Right lung (tissue), 5 donors: ENCODE results near the gene ZNF766. TPM values are rescaled to one million over a fixed set of nuclear protein-coding genes. Genes with fewer than 3 reads are reported as not detected.
A peak's percentile ranks its signal among the peaks of the same experiment; 100 is the strongest.
"Not testable (repeated sequence)": the region's sequence is repeated elsewhere in the genome, so short reads cannot be mapped to it uniquely, and the experiment has no call there.

Source experiments
- DNase-seq, 2 donors: peaks; one replicate each; pipeline ENCODE4 v3.0.0-alpha.2; 2013
- polyA plus RNA-seq, 5 donors: library from polyadenylated mRNA; unstranded; fragments of 120-200 nt; gene quantifications; one replicate each; pipeline versions ENCODE4 v1.2.1 to v1.2.3, GENCODE V29; 2013; ENCODE audit warnings: inconsistent platforms in 1 of 5, low replicate concordance in 1 of 5; ENCODE audit not compliant: insufficient read length in 5 of 5, insufficient read depth in 1 of 5

ZNF766 gene
- polyA plus RNA-seq, 5 donors: 12.1 to 25.7 (median 20.1) TPM

DNA sequence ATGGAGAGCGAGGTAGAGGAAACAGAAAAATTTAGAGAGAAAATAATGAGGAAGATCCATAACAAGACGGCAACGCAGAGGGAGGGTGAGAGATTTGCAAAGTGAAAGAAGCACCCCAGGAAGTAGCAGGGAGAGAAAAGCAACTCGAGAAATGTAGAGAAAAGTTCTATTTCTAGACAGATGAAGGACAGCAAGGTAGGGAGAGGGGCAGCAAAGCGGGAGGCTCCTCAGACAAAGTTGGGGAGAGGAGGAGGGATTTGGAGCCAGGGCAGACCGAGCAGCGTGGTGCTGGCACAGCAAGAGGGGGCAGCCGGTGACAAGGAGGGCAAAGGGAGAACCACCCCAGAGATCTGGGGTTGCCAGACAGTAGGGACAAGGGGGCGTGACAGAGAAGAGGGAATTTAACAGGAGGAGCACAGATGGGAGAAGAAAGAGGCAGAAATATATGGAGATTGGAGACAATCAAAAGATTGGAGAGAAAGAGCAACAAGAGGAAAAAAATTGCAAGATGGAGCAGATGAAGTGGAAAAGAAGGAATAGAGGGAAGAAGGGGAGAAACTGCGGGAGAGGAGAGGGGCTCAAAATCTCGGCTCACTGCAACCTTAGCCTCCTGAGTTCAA is 989 bp downstream of the ZNF766 start:
- peak in 1 of 2 donors; percentile 23 for DNase-seq

DNA sequence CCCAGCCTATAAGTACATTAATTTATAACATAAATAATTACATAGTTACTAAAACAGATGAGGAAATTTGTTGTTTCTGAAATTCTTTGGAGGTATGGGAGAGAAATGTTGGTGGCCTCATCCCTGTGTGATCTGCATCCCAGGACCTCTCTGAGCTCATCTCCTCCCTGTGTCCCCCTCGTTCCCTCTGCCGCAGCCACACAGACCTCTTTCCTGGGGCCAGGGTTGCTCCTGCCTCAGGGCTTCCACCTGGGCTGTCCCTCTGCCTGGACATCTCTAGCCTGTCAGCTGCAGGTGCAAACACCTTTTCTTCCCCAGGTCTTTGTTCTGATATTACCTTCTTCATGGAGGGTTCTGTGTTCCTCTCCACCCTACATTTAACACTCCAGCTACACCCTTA is 3.9 kb downstream of the ZNF766 start:
- DNase-seq: no peak

DNA sequence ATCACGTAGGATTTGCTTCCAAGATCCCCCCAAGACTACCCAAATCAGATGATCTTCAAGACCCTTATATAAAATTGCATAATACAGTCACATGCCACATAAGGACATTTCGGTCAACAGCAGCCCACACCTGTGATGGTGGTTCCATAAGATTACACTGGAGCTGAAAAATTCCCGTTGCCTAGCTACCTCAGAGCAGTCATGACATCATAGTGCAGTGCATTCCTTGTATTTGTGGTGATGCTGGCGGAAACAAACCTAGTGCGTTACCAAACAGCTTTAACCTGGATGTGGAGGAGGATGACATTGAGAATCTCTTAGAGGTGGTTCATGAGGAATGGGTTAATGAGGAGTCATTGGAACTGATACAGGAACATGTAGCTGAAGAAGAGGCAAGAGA is 4.8 kb downstream of the ZNF766 start:
- no peak for DNase-seq

DNA sequence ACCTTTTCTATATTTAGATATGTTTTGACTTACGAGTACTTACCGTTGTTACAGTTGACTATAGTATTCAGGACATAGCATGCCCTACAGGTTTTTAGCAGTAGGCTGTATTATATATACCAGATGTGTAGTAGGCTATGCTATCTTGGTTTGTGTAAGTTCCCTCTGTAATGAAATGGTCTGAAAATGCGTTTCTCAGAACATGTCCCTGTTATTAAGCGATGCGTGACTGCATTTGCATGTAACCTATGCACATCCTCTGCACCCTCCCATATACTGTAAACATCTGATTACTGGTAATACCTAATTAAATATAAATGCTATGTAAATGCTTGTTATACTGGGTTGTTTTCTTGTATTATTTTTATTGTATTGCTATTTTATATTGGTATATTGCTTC is 6.6 kb downstream of the ZNF766 start:
- no peak for DNase-seq

DNA sequence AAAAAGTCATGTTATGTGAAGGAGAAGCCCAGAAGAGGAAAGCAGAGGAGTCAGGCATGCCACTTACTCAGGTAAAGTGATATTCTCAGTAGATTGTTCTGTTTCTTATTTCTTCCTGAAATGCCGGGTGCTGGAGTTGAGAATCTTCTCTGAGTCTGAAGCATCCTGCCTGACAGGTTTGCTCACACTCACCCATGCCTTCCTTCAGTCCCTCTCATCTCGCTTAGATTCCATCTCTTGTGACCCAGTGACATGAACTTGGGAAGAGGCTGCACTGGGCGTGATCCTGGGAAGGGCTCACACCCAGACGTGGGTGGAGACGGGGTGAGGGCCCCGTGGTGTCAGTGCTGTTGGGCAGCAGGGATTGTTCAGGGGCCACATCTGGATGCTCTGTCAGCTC is 8.1 kb downstream of the ZNF766 start:
- no peak for DNase-seq

DNA sequence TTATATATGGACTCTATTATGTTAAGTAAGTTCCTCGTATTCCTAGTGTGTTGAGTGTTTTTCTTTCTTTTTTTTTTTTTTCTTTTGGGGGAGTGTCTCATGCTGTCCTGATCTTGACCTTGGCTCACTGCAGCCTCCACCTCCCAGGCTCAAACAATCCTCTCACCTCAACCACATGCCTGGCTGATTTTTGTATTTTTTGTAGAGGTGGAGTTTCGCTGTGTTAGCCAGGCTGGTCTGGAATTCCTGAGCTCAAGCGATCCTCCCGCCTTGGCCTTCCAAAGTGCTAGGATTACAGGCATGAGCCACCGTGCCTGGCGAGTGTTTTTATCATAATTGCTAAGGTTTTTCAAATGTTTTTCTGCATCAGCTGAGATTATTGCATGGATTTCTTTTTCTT is 16.9 kb downstream of the ZNF766 start:
- no peak for DNase-seq

DNA sequence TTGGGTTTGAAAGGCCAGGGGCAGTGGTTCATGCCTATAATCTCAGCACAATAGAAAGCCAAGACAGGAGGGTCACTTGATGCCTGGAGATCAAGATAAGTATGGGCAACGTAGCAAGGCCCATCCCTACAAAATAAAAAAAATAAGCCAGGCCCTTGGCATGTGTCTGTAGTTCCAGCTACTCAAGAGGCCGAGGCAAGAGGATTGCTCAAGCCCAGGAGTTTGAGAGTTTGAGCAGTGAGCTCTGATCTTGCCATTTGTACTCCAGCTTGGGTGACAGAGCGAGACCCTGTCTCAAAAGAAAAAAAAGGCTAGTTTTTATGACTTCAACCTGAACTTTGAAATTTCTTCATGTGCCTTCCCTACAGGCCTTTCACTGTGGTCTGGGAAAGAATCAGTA is 22.4 kb downstream of the ZNF766 start:
- DNase-seq: no peak

DNA sequence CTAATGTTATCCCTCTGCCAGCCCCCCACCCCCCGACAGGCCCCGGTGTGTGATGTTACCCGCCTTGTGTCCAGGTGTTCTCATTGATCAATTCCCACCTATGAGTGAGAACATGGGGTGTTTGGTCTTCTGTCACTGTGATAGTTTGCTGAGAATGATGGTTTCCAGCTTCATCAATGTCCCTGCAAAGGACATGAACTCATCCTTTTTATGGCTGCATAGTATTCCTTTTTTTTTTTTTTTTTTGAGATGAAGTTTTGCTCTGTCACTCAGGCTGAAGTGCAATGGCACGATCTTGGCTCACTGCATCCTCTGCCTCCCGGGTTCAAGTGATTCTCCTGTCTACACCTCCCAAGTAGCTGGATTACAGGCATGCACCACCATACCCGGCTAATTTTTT is 23.6 kb downstream of the ZNF766 start:
- DNase-seq: not testable (repeated sequence)

DNA sequence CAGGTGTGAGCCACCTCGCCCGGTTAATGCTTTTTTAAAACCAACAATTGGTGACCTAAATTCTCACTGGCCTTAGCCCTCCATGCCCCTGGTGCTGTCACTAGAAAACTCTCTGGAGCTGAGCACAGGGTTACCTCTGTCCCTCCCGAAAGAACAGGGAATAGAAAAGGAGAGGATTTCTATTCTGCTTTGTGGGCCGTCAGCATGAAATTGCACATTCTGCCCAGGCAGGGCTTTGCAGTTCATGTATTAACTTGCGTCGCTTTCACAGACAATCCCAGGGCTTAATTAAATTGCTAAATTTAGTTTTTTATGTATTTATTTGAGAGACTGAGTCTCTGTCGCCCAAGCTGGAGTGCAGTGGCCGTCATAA is 27.0 kb downstream of the ZNF766 start:
- DNase-seq: no peak

DNA sequence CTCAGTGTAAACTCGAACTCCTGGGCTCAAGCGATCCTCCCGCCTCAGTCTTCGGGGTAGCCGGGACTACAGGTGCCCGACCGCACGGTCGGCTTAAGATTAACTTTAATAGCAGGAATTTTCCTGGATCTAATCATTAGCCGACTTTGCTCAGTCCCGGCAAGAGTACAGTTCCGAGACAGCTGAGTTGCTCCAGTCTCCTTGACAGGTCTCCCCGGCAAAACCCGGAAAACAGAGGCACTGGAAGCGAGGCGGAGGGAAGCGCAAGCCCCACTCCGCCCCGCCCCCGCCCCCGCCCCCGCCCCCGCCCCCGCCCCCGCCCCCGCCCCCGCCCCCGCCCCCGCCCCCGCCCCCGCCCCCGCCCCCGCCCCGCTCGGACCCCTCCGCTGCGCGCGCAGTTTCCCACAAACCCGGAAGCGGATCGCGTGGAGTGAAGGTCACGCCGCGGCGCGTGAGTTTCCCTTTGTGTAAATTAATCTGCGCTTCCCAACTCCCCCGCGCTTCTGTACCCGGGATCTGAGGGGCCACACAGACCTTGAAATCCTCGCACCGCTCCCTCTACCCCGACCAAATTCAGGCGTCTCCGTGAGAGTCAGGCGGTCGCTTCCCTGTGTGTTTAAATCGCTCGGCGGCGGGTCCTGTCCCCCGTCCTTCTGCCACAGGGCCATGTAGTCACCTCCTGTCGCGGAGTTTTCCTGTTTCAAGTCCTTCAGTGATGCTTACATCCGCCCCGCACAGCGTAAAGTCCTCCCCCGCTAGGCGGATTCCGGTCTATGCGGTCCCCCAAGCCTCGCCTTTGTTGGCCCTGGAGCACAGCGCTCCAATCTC is 27.6 kb downstream of the ZNF766 start, which contains the start of gene ZNF480:
ZNF480 (plus strand) TSS at position 397 of the 828 bp plus-strand sequence. CDS start 3,244 bp downstream, outside the sequence.
- DNase-seq: peak; percentile 80 to 81

DNA sequence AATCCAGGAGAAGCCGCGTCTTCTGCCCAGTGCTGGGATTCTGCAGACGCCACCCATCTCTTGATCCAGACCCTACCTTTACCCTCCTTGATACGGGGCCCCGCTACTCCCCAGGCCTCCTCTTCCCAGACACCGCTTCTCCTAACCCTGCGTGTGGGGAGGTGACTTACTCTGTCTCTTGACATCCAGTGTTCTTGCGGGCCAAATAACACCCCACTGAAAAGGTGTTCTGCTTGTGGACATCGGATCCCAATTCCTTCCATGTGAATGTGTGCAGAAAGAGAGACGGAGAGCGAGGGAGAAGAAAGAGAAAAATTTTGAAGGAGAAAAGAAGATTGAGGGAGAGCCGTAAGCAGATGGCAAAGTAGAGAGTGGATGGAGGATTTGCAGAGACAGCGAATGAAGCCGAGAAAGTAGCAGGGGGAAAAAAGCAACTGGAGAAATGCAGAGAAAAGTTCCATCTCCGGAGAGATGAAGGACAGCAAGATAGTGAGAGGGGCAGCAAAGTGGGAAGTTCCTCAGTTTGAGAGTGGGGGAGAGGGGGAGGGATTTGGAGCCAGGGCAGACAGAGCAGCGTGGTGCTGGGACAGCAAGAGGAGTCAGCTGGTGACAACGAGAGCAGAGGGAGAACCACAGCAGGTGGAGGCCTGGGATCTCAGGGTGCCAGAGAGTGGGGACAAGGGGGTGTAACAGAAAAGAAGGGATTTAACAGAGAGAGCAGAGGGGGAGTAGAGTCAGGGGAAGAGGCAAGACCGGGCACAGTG is 28.4 kb downstream of the ZNF766 start:
- DNase-seq: no peak

DNA sequence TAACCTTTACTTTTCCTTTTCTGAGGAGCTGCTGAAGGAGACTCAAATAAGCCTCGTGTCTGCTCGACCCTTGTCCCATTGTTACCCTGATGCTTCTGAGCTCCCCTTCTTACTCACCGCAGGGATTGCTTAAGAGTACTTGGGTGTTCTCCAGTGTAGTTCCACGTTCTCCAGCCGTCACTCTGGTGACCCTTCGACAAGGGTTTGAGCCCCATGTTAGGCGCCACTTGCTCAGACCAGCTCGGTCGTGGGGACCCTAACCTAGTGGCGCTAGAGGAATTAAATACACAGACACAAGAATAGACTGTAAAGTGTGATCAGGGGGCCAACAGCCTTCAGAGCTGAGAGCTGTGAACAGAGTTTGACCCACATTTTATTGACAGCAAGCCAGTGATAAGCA is 37.9 kb downstream of the ZNF766 start:
- peak in 1 of 2 donors; percentile 20 for DNase-seq

DNA sequence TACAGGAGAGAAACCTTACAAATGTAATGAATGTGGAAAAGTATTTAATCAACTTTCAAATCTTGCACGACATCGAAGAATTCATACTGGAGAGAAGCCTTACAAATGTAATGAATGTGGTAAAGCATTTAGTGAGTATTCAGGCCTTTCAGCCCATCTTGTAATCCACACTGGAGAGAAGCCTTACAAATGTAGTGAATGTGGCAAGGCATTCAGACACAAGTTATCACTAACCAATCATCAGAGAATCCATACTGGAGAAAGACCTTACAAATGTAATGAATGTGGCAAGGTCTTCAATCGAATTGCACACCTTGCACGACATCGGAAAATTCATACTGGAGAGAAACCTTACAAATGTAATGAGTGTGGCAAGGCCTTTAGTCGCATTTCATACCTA is 53.0 kb downstream of the ZNF766 start:
- no peak for DNase-seq

DNA sequence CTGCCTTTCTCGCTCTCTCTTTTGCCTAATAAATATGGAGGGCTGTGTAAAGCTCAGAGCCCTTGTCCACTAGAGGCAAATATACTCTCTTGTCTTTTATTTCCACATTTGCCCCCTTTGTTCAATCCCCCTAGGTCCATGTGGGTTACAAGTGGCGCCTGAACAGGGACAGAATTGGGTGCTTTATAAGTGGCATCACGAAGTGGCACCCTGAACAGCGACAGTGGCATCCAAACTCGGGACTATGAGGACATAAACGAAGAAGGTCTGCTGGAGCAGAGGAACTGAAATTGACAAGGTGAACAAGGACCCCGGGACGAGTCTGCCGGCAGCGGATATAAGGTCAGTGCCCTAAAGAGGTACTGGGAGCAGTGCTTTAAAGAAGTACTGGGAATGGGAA is 62.4 kb downstream of the ZNF766 start:
- no peak for DNase-seq

DNA sequence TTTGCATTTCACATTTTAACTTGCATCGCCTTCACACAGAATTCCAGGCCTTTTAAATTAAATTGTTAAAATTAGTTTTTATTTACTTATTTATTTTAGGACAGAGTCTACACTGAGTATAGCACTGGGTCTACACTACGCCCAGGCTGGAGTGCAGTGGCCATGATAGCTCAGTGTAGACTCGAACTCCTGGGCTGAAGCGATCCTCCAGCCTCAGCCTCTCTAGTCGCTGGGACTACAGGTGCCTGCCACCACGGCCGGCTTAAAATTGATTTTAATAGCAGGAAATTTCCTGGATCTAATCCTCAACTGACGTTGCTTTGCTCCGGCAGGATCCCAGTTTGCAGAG is 66.4 kb downstream of the ZNF766 start:
- DNase-seq: no peak

DNA sequence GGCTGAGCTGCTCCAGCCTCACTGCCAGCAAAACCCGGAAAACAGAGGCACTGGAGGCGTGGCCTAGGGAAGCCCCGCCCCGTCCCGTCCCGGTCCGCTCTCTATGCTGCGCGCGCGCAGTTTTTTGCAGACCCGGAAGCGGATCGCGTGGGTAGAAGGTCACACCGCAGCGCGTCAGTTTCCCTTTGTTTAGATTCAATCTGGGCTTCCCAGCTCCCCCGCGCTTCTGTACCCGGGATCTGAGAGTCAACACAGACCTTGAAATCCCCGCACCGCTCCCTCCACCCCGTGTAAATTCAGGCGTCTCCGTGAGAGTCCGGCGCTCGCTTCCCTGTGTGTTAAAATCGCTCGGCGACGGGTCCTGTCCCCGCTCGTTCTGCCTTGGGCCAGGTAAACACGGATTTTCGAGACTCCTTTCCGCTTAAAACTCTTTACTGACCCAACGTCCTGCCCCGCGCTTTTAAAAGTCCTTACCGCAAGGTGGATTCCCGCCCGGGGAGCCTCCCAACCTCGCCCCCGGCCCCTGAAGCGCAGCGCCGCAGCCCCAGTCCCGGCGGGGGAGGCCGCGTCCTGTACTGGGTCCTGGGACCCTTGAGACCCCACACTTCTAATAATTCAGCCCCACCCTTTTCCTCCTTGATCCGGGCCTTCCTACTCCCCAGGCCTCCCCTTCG is 66.9 kb downstream of the ZNF766 start, which contains the start of gene ZNF610:
ZNF610 (plus strand) TSS at position 127 of the 674 bp plus-strand sequence. CDS start 12,930 bp downstream, outside the sequence.
- peak; percentile 81 to 85 for DNase-seq

DNA sequence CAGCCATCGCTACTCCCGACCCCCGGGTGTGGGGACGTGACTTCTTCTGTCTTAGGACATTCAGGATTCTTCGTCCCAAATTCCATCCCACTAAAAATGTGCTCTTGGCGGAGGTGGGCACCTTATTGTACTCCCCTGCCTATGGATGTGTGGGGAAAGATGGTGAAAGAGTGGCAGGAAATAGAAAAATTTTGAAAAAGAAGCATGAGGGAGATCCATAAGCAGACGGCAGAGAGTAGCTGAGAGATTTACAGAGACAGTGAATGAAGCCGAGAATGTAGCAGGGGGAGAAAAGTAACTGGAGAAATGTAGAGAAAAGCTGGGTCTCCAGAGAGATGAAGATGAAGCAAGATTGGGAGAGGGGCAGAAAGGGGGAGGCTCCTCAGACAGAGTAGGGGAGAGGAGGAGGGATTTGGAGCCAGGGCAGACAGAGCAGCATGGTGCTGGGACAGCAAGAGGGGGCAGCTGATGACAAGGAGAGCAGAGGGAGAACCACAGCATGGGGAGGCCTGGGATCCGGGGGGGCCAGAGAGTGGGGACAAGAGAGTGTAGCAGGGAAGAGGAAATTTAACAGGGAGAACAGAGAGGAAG is 67.5 kb downstream of the ZNF766 start:
- DNase-seq: no peak

DNA sequence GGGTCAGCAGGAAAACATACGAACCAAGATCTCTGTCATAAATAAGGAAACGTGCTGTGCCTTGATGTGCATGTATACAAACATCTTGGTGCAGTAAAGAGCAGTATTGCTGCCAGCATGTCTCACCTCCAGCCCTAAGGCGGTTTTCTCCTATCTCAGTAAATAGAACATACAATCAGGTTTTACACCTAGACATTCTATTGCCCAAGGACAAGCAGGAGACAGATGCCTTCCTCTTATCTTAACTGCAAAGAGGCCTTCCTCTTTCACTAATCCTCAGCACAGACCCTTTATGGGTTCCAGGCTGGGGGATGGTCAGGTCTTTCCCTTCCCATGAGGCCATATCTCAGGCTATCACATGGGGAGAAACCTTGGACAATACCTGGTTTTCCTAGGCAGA is 69.6 kb downstream of the ZNF766 start:
- not testable (repeated sequence) for DNase-seq

DNA sequence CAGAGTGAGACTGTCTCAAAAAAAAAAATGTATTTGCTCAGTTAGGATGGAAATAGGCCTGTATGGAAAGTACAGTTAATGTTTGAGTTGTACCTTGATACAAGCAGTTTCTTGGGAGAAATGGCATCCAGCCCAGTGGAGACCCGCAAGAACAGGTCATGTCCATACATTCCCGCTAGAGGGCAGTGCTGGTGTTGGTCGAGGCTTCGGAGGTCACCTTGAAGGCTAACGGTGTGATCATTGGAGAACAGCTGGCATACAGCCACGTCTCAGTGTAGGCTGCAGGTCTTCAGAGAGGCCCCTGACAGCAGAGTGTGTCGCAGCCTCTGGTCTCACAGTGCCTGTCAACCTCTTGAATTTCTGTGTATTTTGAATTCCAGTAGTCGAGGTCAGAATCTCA is 74.2 kb downstream of the ZNF766 start:
- DNase-seq: peak; percentile 42 to 53

DNA sequence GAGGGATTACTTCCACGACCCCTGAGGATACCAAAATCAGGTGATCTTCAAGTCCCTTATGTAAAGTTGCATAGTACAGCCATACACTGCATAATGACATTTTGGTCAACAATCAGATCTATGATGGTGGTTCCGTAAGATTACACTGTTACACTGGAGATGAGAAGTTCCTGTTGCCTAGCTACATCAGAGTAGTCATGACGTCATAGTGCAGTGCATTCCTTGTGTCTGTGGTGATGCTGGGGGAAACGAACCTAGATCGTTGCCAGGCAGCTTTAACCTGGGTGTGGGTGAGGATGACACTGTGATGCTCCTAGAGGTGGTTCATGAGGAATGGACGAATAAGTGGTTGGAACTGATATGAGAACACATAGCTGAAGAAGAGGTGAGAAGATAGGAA is 75.8 kb downstream of the ZNF766 start:
- no peak for DNase-seq
